GM10266 (cell line): ENCODE data around the gene UCP2.

Experiments
- DNase-seq: peaks from one replicate; pipeline ENCODE4 v3.0.0; 2012; ENCODE audit errors: extremely low spot score
- CTCF ChIP-seq: IDR thresholded peaks from 2 replicates; pipeline ENCODE4 v1.5.1; 2012; ENCODE audit warnings: mild to moderate bottlenecking, low read depth; ENCODE audit not compliant: control insufficient read depth, insufficient read depth; ENCODE audit errors: missing control alignments

The UCP2 gene

GRCh38 chr11:73932781-73933180 lies 49.9 kb downstream of the UCP2 start:
- no peak for DNase-seq
- TF ChIP-seq CTCF = no peak

GRCh38 chr11:73931951-73932350 lies 50.7 kb downstream of the UCP2 start:
- TF ChIP-seq CTCF = no peak
- no peak for DNase-seq

GRCh38 chr11:73931039-73931645 lies 51.5 kb downstream of the UCP2 start:
- peak; percentile 42 for TF ChIP-seq CTCF
- peak; percentile 39 for DNase-seq

- no peak for TF ChIP-seq CTCF
- DNase-seq = no peak
These were observed 53.3 kb downstream of the UCP2 start for GRCh38 chr11:73929388-73929787.
